BLaER1 treated with 17β-estradiol and CSF1 and Interleukin-3, amounts not matched to agents 10 nM and 100 nM (cell line): ENCODE data around the gene CDKL4.
A peak's percentile ranks its signal among the peaks of the same experiment; 100 is the strongest.
"Not testable (repeated sequence)": the region's sequence is repeated elsewhere in the genome, so short reads cannot be mapped to it uniquely, and the experiment has no call there.

Experiments used
- H3K27ac ChIP-seq, 11 experiments: shearing (Covaris generic); formaldehyde crosslinking; 2 replicates each; pipeline ENCODE4 v1.8.1; 2022
- H3K27me3 ChIP-seq, 11 experiments: shearing (Covaris generic); formaldehyde crosslinking; 2 replicates each; pipeline ENCODE4 v1.8.1; 2022
- H3K36me3 ChIP-seq, 11 experiments: shearing (Covaris generic); formaldehyde crosslinking; 2 replicates each; pipeline ENCODE4 v1.8.1; 2022
- H3K4me1 ChIP-seq, 10 experiments: shearing (Covaris generic); formaldehyde crosslinking; 2 replicates each; pipeline ENCODE4 v1.8.1; 2022
- H3K4me2 ChIP-seq, 11 experiments: shearing (Covaris generic); formaldehyde crosslinking; 2 replicates each; pipeline ENCODE4 v1.8.1; 2022
- H3K4me3 ChIP-seq, 10 experiments: shearing (Covaris generic); formaldehyde crosslinking; 2 replicates each; pipeline ENCODE4 v1.8.1; 2022
- H3K9ac ChIP-seq, 11 experiments: shearing (Covaris generic); formaldehyde crosslinking; 2 replicates each; pipeline ENCODE4 v1.8.1; 2022
- H3K9me3 ChIP-seq, 11 experiments: shearing (Covaris generic); formaldehyde crosslinking; replicated peaks in 1 of 11; 2 replicates each; pipeline ENCODE4 v1.8.1; 2022
- H4K20me1 ChIP-seq, 11 experiments: shearing (Covaris generic); formaldehyde crosslinking; 2 replicates each; pipeline ENCODE4 v1.8.1; 2022
- Cebpa-rat ChIP-seq, 11 experiments: shearing (Covaris generic); IDR thresholded peaks; 2 replicates each; pipeline ENCODE4 v1.8.1; 2022

The CDKL4 gene

GRCh38 chr2:39152504-39152903 is 91.3 kb downstream of the CDKL4 start:
- Histone ChIP-seq H3K9me3 (no peaks in the 10 kb centered on the region), H3K4me1 (peaks cover 0 to 7% (median 0%) of the 10 kb centered on the region in 10 experiments; a peak in 1 of 20 replicates), H4K20me1 (no peaks in the 10 kb centered on the region), H3K36me3 (no peaks in the 10 kb centered on the region), H3K27ac (no peak overlapping the region), H3K4me3 (no peak overlapping the region), H3K27me3 (no peaks in the 10 kb centered on the region), H3K4me2 (no peak overlapping the region), H3K9ac (no peak overlapping the region)
- no peak for TF ChIP-seq Cebpa-rat (IDR thresholded peaks at IDR 0.05)

GRCh38 chr2:39150890-39151497 is 92.8 kb downstream of the CDKL4 start:
- Histone ChIP-seq H3K27me3 (no peaks in the 10 kb centered on the region), H3K9ac (no peak overlapping the region), H4K20me1 (no peaks in the 10 kb centered on the region), H3K4me2 (no peak overlapping the region), H3K4me1 (peaks cover 0 to 7% (median 0%) of the 10 kb centered on the region in 10 experiments; a peak in 1 of 20 replicates), H3K27ac (no peak overlapping the region), H3K4me3 (no peak overlapping the region), H3K36me3 (no peaks in the 10 kb centered on the region), H3K9me3 (no peaks in the 10 kb centered on the region)
- no peak for TF ChIP-seq Cebpa-rat (IDR thresholded peaks at IDR 0.05)

- no peak overlapping the region for H3K4me3 ChIP-seq
- no peak overlapping the region for H3K27ac ChIP-seq
- peaks cover 0 to 7% (median 0%) of the 10 kb centered on the region in 10 experiments; a peak in 1 of 20 replicates for H3K4me1 ChIP-seq
- H3K4me2 ChIP-seq: no peak overlapping the region; a peak in 1 of 22 replicates
- 0 out of 22 replicates have a peak, but pooled peaks cover 0 to under 1% (median 0%) of the 10 kb centered on the region in 11 experiments for H3K9me3 ChIP-seq
- H4K20me1 ChIP-seq: no peaks in the 10 kb centered on the region
- no peak overlapping the region for H3K9ac ChIP-seq
- no peaks in the 10 kb centered on the region for H3K27me3 ChIP-seq
- H3K36me3 ChIP-seq: no peaks in the 10 kb centered on the region
- TF ChIP-seq Cebpa-rat (IDR thresholded peaks at IDR 0.05): no peak
These were observed 93.6 kb downstream of the CDKL4 start for GRCh38 chr2:39150102-39150562.

- no peaks in the 10 kb centered on the region for H3K36me3 ChIP-seq
- no peak overlapping the region for H3K4me3 ChIP-seq
- H3K4me1 ChIP-seq: peaks cover 0 to 42% (median 0%) of the 10 kb centered on the region in 10 experiments; a peak in 7 of 20 replicates
- TF ChIP-seq Cebpa-rat (IDR thresholded peaks at IDR 0.05): no peak
- H3K27me3 ChIP-seq: no peaks in the 10 kb centered on the region
- H3K27ac ChIP-seq: no peak overlapping the region
- peaks cover 0 to 11% (median 0%) of the 10 kb centered on the region in 11 experiments; a peak in 3 of 22 replicates for H3K9me3 ChIP-seq
- no peak overlapping the region for H3K9ac ChIP-seq
- H4K20me1 ChIP-seq: no peaks in the 10 kb centered on the region
- H3K4me2 ChIP-seq: no peak overlapping the region
These were observed 97.1 kb downstream of the CDKL4 start for GRCh38 chr2:39146630-39147029.

GRCh38 chr2:39145906-39146421 is 97.8 kb downstream of the CDKL4 start:
- Histone ChIP-seq H3K27me3 (no peaks in the 10 kb centered on the region), H3K9me3 (peaks cover 0 to 11% (median 0%) of the 10 kb centered on the region in 11 experiments; a peak in 3 of 22 replicates), H3K4me2 (no peak overlapping the region), H4K20me1 (no peaks in the 10 kb centered on the region), H3K4me1 (peaks cover 0 to 48% (median 0%) of the 10 kb centered on the region in 10 experiments; a peak in 7 of 20 replicates), H3K36me3 (no peaks in the 10 kb centered on the region), H3K4me3 (no peak overlapping the region), H3K27ac (no peak overlapping the region), H3K9ac (no peak overlapping the region)
- no peak for TF ChIP-seq Cebpa-rat (IDR thresholded peaks at IDR 0.05)

GRCh38 chr2:39144416-39144815 is 99.4 kb downstream of the CDKL4 start:
- TF ChIP-seq Cebpa-rat (IDR thresholded peaks at IDR 0.05): no peak
- Histone ChIP-seq H3K9me3 (peaks cover 0 to 11% (median 0%) of the 10 kb centered on the region in 11 experiments; a peak in 3 of 22 replicates), H4K20me1 (no peaks in the 10 kb centered on the region), H3K27me3 (no peaks in the 10 kb centered on the region), H3K4me1 (peaks cover 0 to 57% (median 0%) of the 10 kb centered on the region in 10 experiments; a peak in 7 of 20 replicates), H3K27ac (peak overlapping the region in 3 of 11 experiments; percentile 73 to 86 (median 77); a peak in 5 of 22 replicates), H3K4me3 (no peak overlapping the region), H3K4me2 (peak overlapping the region in 3 of 11 experiments; percentile 51 to 83 (median 81); a peak in 5 of 22 replicates), H3K36me3 (no peaks in the 10 kb centered on the region), H3K9ac (no peak overlapping the region)

GRCh38 chr2:39142904-39143605 is 100.7 kb downstream of the CDKL4 start:
- peak overlapping the region in 3 of 11 experiments; percentile 26 to 64 (median 56); a peak in 4 of 22 replicates for H3K9ac ChIP-seq

GRCh38 chr2:39141334-39142271 is 102.2 kb downstream of the CDKL4 start:
- peak overlapping the region in 3 of 11 experiments; percentile 22 to 83 (median 81); a peak in 5 of 22 replicates for H3K4me2 ChIP-seq

More at GRCh38 chr2:39142904-39143605, 100.7 kb downstream of the CDKL4 start:
- no peak for TF ChIP-seq Cebpa-rat (IDR thresholded peaks at IDR 0.05)
- Histone ChIP-seq H4K20me1 (no peaks in the 10 kb centered on the region), H3K9me3 (peaks cover 0 to 11% (median 0%) of the 10 kb centered on the region in 11 experiments; a peak in 3 of 22 replicates), H3K27ac (peak overlapping the region in 3 of 11 experiments; percentile 73 to 86 (median 77); a peak in 6 of 22 replicates), H3K4me3 (no peak overlapping the region), H3K4me2 (peak overlapping the region in 4 of 11 experiments; percentile 17 to 83 (median 66); a peak in 7 of 22 replicates), H3K27me3 (no peaks in the 10 kb centered on the region), H3K4me1 (peaks cover 0 to 65% (median 0%) of the 10 kb centered on the region in 10 experiments; a peak in 7 of 20 replicates), H3K36me3 (no peaks in the 10 kb centered on the region)

GRCh38 chr2:39140948-39141333 is 102.8 kb downstream of the CDKL4 start:
- peak overlapping the region in 3 of 11 experiments; percentile 43 to 63 (median 59); a peak in 5 of 22 replicates for H3K9ac ChIP-seq
- peak overlapping the region in 3 of 11 experiments; percentile 64 to 86 (median 73); a peak in 7 of 22 replicates for H3K27ac ChIP-seq
- not testable (repeated sequence) for H4K20me1 ChIP-seq, H3K36me3 ChIP-seq, H3K4me3 ChIP-seq, H3K27me3 ChIP-seq
- peaks cover 0 to 67% (median 2%) of the 10 kb centered on the region in 10 experiments; a peak in 14 of 20 replicates for H3K4me1 ChIP-seq
- peaks cover 0 to 11% (median 0%) of the 10 kb centered on the region in 11 experiments; a peak in 3 of 22 replicates for H3K9me3 ChIP-seq
- peak overlapping the region in 4 of 11 experiments; percentile 4 to 83 (median 31); a peak in 5 of 22 replicates for H3K4me2 ChIP-seq

More at GRCh38 chr2:39141334-39142271, 102.2 kb downstream of the CDKL4 start:
- no peaks in the 10 kb centered on the region for H3K36me3 ChIP-seq
- no peak for TF ChIP-seq Cebpa-rat (IDR thresholded peaks at IDR 0.05)
- H3K27me3 ChIP-seq: no peaks in the 10 kb centered on the region
- H4K20me1 ChIP-seq: no peaks in the 10 kb centered on the region
- peak overlapping the region in 3 of 11 experiments; percentile 18 to 68 (median 62); a peak in 4 of 22 replicates for H3K9ac ChIP-seq
- H3K27ac ChIP-seq: peak overlapping the region in 4 of 11 experiments; percentile 23 to 86 (median 75); a peak in 7 of 22 replicates
- H3K4me3 ChIP-seq: no peak overlapping the region
- peaks cover 0 to 65% (median 0%) of the 10 kb centered on the region in 10 experiments; a peak in 7 of 20 replicates for H3K4me1 ChIP-seq
- peaks cover 0 to 11% (median 0%) of the 10 kb centered on the region in 11 experiments; a peak in 3 of 22 replicates for H3K9me3 ChIP-seq
